Measurements from ENCODE around the gene DIS3.

Gene DIS3

GRCh38 chr13:72757792-72758535 lies 23.7 kb downstream of the DIS3 start:
- TF ChIP-seq CTCF (IDR thresholded peaks at IDR 0.05), result no peak
- no peak for DNase-seq
- no peak overlapping the region for H3K27ac ChIP-seq
- intact Hi-C loops (cut with DNase I; ENCODE audit: low total_unique reads), result no loop called here
- no peaks in the 10 kb centered on the region for H3K9me3 ChIP-seq
- H3K4me3 ChIP-seq, result no peak overlapping the region
- peaks cover 0 to 3% (median under 1%) of the 10 kb centered on the region in 4 donors for H3K4me1 ChIP-seq
- peaks cover 64 to 86% (median 77%) of the 10 kb centered on the region in 3 donors for H3K36me3 ChIP-seq
- no peaks in the 10 kb centered on the region for H3K27me3 ChIP-seq

GRCh38 chr13:72754111-72754510 lies 27.6 kb downstream of the DIS3 start:
- H3K27ac ChIP-seq, result no peak overlapping the region
- H3K4me3 ChIP-seq, result no peak overlapping the region
- no peaks in the 10 kb centered on the region for H3K9me3 ChIP-seq
- no peak for TF ChIP-seq CTCF (IDR thresholded peaks at IDR 0.05)
- no peaks in the 10 kb centered on the region for H3K27me3 ChIP-seq
- DNase-seq, result no peak
- H3K4me1 ChIP-seq, result no peaks in the 10 kb centered on the region
- intact Hi-C loops (cut with DNase I; ENCODE audit: low total_unique reads), result no loop called here
- peaks cover 33 to 71% (median 56%) of the 10 kb centered on the region in 3 donors for H3K36me3 ChIP-seq

- Histone ChIP-seq H3K27ac (no peak overlapping the region), H3K27me3 (no peaks in the 10 kb centered on the region), H3K9me3 (no peaks in the 10 kb centered on the region), H3K4me1 (no peaks in the 10 kb centered on the region), H3K4me3 (no peak overlapping the region), H3K36me3 (peaks cover 20 to 64% (median 35%) of the 10 kb centered on the region in 3 donors)
- no peak for TF ChIP-seq CTCF (IDR thresholded peaks at IDR 0.05)
- intact Hi-C loops (cut with DNase I; ENCODE audit: low total_unique reads), result no loop called here
- no peak for DNase-seq
These were observed 30.5 kb downstream of the DIS3 start for GRCh38 chr13:72751220-72751619.

DNA sequence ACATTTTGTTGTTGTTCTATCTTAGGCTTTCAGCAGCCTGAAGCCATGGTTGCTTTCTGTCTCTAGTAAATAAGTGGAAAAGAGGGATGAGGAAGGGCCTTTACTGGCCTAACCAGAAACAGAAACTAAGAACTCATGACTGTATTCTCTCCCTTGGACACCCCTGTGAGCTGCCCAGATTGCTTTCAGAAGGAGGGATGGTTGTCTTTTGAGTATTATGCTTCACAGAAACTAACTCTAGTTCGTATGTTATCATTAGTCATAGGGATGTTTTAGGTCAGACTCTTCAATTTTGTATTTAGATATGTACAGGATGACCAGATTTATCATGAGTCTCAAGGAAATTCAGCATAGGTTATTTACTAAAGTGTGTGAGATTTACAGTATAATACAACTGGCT lies 36.4 kb downstream of the DIS3 start:
- DNase-seq, result no peak
- no peaks in the 10 kb centered on the region for H3K27me3 ChIP-seq
- intact Hi-C loops (cut with DNase I; ENCODE audit: low total_unique reads), result no loop called here
- peaks cover 8 to 31% (median 9%) of the 10 kb centered on the region in 3 donors for H3K36me3 ChIP-seq
- H3K4me3 ChIP-seq, result no peak overlapping the region
- no peaks in the 10 kb centered on the region for H3K4me1 ChIP-seq
- no peaks in the 10 kb centered on the region for H3K9me3 ChIP-seq
- TF ChIP-seq CTCF (IDR thresholded peaks at IDR 0.05), result no peak
- no peak overlapping the region for H3K27ac ChIP-seq

GRCh38 chr13:72740015-72740414 lies 41.7 kb downstream of the DIS3 start:
- H3K9me3 ChIP-seq, result no peaks in the 10 kb centered on the region
- H3K27ac ChIP-seq, result no peak overlapping the region
- no peaks in the 10 kb centered on the region for H3K4me1 ChIP-seq
- H3K27me3 ChIP-seq, result no peaks in the 10 kb centered on the region
- no peak overlapping the region for H3K4me3 ChIP-seq
- no peak for DNase-seq
- TF ChIP-seq CTCF (IDR thresholded peaks at IDR 0.05), result no peak
- intact Hi-C loops (cut with DNase I; ENCODE audit: low total_unique reads), result no loop called here
- peaks cover 3 to 14% (median 12%) of the 10 kb centered on the region in 3 donors for H3K36me3 ChIP-seq

Data from tibial artery (tissue), 4 donors.